ENCODE measurements around the gene NUFIP1.

GRCh38 chr13:44976196-44976595, 13.1 kb downstream of the NUFIP1 start:
- no peak for TF ChIP-seq CTCF (IDR thresholded peaks at IDR 0.05; ENCODE audit: insufficient read depth, low read length)
- no peak for TF ChIP-seq GABPA (IDR thresholded peaks at IDR 0.05; ENCODE audit: low read depth)
- TF ChIP-seq REST (IDR thresholded peaks at IDR 0.05; ENCODE audit: insufficient replicate concordance, low read depth) = no peak
- TF ChIP-seq POLR2AphosphoS5 (IDR thresholded peaks at IDR 0.05; ENCODE audit: low read depth) = no peak
